Smooth muscle cell (in vitro differentiated cells): ENCODE results near the gene HPX. TPM values are rescaled to one million over a fixed set of nuclear protein-coding genes. Genes with fewer than 3 reads are reported as not detected.

Experiments
- DNase-seq: peaks from one replicate; lab custom pipeline; 2025; ENCODE audit not compliant: unreplicated experiment; lab: John Stamatoyannopoulos, UW
- H2AFZ ChIP-seq: fragments of 200-600 bp; sonication (generic); 2 replicates; pipeline ENCODE4 v1.6.0; 2016; ENCODE audit warnings: antibody characterized with exemption, low read depth, mild to moderate bottlenecking
- H3F3A ChIP-seq: fragments of 200-600 bp; sonication (generic); 2 replicates; pipeline ENCODE4 v1.6.0; 2017; ENCODE audit warnings: antibody characterized with exemption, low read depth
- H3K27ac ChIP-seq: fragments of 200-600 bp; sonication (generic); 2 replicates; pipeline ENCODE4 v1.5.1; 2016; ENCODE audit warnings: low read depth, mild to moderate bottlenecking
- H3K27me3 ChIP-seq: fragments of 200-600 bp; sonication (generic); 2 replicates; pipeline ENCODE4 v1.6.1; 2016; ENCODE audit warnings: low read depth, mild to moderate bottlenecking
- H3K36me3 ChIP-seq: fragments of 200-600 bp; sonication (generic); 2 replicates; pipeline ENCODE4 v1.5.1; 2016; ENCODE audit warnings: low read depth
- H3K4me1 ChIP-seq: fragments of 200-600 bp; sonication (generic); 2 replicates; pipeline ENCODE4 v1.5.1; 2016; ENCODE audit warnings: low read depth
- H3K4me2 ChIP-seq: fragments of 200-600 bp; sonication (generic); 2 replicates; pipeline ENCODE4 v1.6.0; 2016; ENCODE audit warnings: mild to moderate bottlenecking
- H3K4me3 ChIP-seq: fragments of 200-600 bp; sonication (generic); 2 replicates; pipeline ENCODE4 v1.5.1; 2016; ENCODE audit warnings: mild to moderate bottlenecking
- H3K79me2 ChIP-seq: fragments of 200-600 bp; sonication (generic); 2 replicates; pipeline ENCODE4 v1.6.0; 2016; ENCODE audit warnings: low read depth, mild to moderate bottlenecking
- H3K9ac ChIP-seq: fragments of 200-600 bp; sonication (generic); 2 replicates; pipeline ENCODE4 v1.6.0; 2016; ENCODE audit warnings: low read depth
- H3K9me3 ChIP-seq: fragments of 200-600 bp; sonication (generic); replicated peaks from 2 replicates; pipeline ENCODE4 v1.5.1; 2016; ENCODE audit warnings: low read depth
- H4K20me1 ChIP-seq: fragments of 200-600 bp; sonication (generic); 2 replicates; pipeline ENCODE4 v1.6.0; 2016; ENCODE audit warnings: low read depth
- CTCF ChIP-seq: fragments of 200-600 bp; sonication (generic); IDR thresholded peaks from 2 replicates; pipeline ENCODE4 v1.5.1; 2017; ENCODE audit warnings: borderline replicate concordance, mild to moderate bottlenecking, antibody characterized with exemption; ENCODE audit not compliant: insufficient read depth, poor library complexity, severe bottlenecking
- WGBS: methylation state at CpG from one replicate; pipeline ENCODE4 v1.1.7; 2016; ENCODE audit warnings: low lambda C conversion rate; 5-methylcytosine and 5-hydroxymethylcytosine counted together
- polyA plus RNA-seq: library from polyadenylated mRNA; unstranded; fragments of >200 nt; fragmentation: Nextera tagmentation; extraction: Ambion mirVana; gene quantifications from 2 replicates; pipeline ENCODE4 v1.2.1, GENCODE V29; 2016
- total RNA-seq: library from RNA; depleted of rRNA; stranded (reverse); fragments of >200 nt; gene quantifications from 2 replicates; pipeline ENCODE4 v1.2.3, GENCODE V29; 2014

The HPX gene
- total and polyA plus RNA-seq, 2 experiments from 2014 or later, result 1.1 to 3.5 TPM

GRCh38 chr11:6397636-6398035 is 43.2 kb downstream of the HPX start:
- H3K4me2 ChIP-seq, result no peak overlapping the region
- H3K4me1 ChIP-seq, result no peaks in the 10 kb centered on the region
- WGBS, result 3% methylated on average over 3 of the region's 3 CpGs
- H3K27me3 ChIP-seq, result no peaks in the 10 kb centered on the region
- no peak overlapping the region for H3K4me3 ChIP-seq
- H3F3A ChIP-seq, result peaks cover 8% of the 10 kb centered on the region
- H3K9me3 ChIP-seq, result no peaks in the 10 kb centered on the region
- peak overlapping the region; percentile 6 for H3K27ac ChIP-seq
- no peaks in the 10 kb centered on the region for H3K79me2 ChIP-seq
- no peak overlapping the region for H3K9ac ChIP-seq
- TF ChIP-seq CTCF, result no peak
- no peak overlapping the region for H2AFZ ChIP-seq
- DNase-seq, result no peak
- H4K20me1 ChIP-seq, result no peaks in the 10 kb centered on the region
- H3K36me3 ChIP-seq, result no peaks in the 10 kb centered on the region

GRCh38 chr11:6397156-6397555 is 43.6 kb downstream of the HPX start:
- Histone ChIP-seq H3K9me3 (no peaks in the 10 kb centered on the region), H3K36me3 (no peaks in the 10 kb centered on the region), H3K4me2 (no peak overlapping the region), H3F3A (peaks cover 8% of the 10 kb centered on the region), H3K9ac (no peak overlapping the region), H3K79me2 (no peaks in the 10 kb centered on the region), H3K4me1 (no peaks in the 10 kb centered on the region), H4K20me1 (no peaks in the 10 kb centered on the region), H3K27ac (peak overlapping the region; percentile 6), H2AFZ (no peak overlapping the region), H3K27me3 (no peaks in the 10 kb centered on the region), H3K4me3 (no peak overlapping the region)
- no peak for TF ChIP-seq CTCF
- WGBS, result 70% methylated on average over 1 of the region's 1 CpG
- DNase-seq, result no peak

GRCh38 chr11:6395470-6396060 is 45.2 kb downstream of the HPX start:
- no peak for TF ChIP-seq CTCF
- no peaks in the 10 kb centered on the region for H3K79me2 ChIP-seq
- H3K4me3 ChIP-seq, result no peak overlapping the region
- H3K27me3 ChIP-seq, result no peaks in the 10 kb centered on the region
- no peak overlapping the region for H3K9ac ChIP-seq
- no peaks in the 10 kb centered on the region for H4K20me1 ChIP-seq
- H3F3A ChIP-seq, result peaks cover 8% of the 10 kb centered on the region
- H3K27ac ChIP-seq, result no peak overlapping the region
- no peak overlapping the region for H3K4me2 ChIP-seq
- WGBS, result 93% methylated on average over 16 of the region's 16 CpGs
- H3K36me3 ChIP-seq, result no peaks in the 10 kb centered on the region
- no peaks in the 10 kb centered on the region for H3K9me3 ChIP-seq
- no peak for DNase-seq
- H2AFZ ChIP-seq, result no peak overlapping the region
- peaks cover 5% of the 10 kb centered on the region for H3K4me1 ChIP-seq
